ENCODE results near the gene ADCY10. TPM values are rescaled to one million over a fixed set of nuclear protein-coding genes. Genes with fewer than 3 reads are reported as not detected.

Gene ADCY10
- total and polyA plus RNA-seq, 9 of the 15 experiments (the other 6 are each of a cell fraction or from before 2014, with no cell fraction given) = 0.08 to 0.86 (median 0.22) TPM

GRCh38 chr1:167938080-167938636 is 24.2 kb upstream of the ADCY10 start:
- CTCF ChIA-PET (ENCODE audit: low intra/inter-chr PET ratio) = no interaction called here
- ATAC-seq = peak; percentile 5; the same call in 1 of the 3 replicates
- 0 out of 2 replicates have a peak, but pooled peaks cover 9% of the 10 kb centered on the region for H4K20me1 ChIP-seq (replicated peaks; ENCODE audit: control insufficient read depth, insufficient read depth, low read length)
- BruUV-seq (replicated peaks) = no TSS peak
- H2AFZ ChIP-seq (ENCODE audit: low read depth, low read length) = no peak overlapping the region
- H3K9me1 ChIP-seq (ENCODE audit: control insufficient read depth, insufficient read depth, low read length) = no peaks in the 10 kb centered on the region
- peak overlapping the region; percentile 98 for H3K27ac ChIP-seq (ENCODE audit: extremely low read depth, low read depth, low read length)
- in situ Hi-C loops (cut with MboI) (no loop called here), intact Hi-C loops (cut with micrococcal nuclease) (loop anchor here (5.0 to 10.0 kb wide), 6 partner anchors 116 to 386 kb away; partner anchors contain the start of genes CREG1 and RCSD1)
- H3K79me2 ChIP-seq (ENCODE audit: control insufficient read depth, insufficient read depth, low read length) = peaks cover 97% of the 10 kb centered on the region
- peak overlapping the region; percentile 69 for H3K4me2 ChIP-seq (ENCODE audit: insufficient read depth, low read length)
- DNase-seq (ENCODE audit: extremely low read depth in 1 of 4, low spot score in 3 of 4) = peak in 2 of 4 experiments; percentile 27 to 53
- H3K4me3 ChIP-seq = peak overlapping the region; percentile 81
- H3K9ac ChIP-seq (ENCODE audit: insufficient read depth in 1 of 2, low read depth in 2 of 2, low read length in 2 of 2) = peak overlapping the region in 1 of 2 experiments; percentile 97; a peak in 3 of 4 replicates
- POLR2A ChIA-PET = interaction anchor here (0.9 to 3.1 kb wide), 4 partner anchors 10 to 48 kb away, joined by 3 to 24 read pairs (median 9); no protein-coding TSS in a partner anchor
- under 1% methylated on average over 5 of the region's 5 CpGs for WGBS (ENCODE audit: insufficient coverage, low coverage, missing lambda C conversion rate)
- FAIRE-seq = no peak
- H3K36me3 ChIP-seq (ENCODE audit: control insufficient read depth, insufficient read depth, low read length) = peaks cover 16% of the 10 kb centered on the region
- no peaks in the 10 kb centered on the region for H3K9me3 ChIP-seq (replicated peaks; ENCODE audit: control insufficient read depth, insufficient read depth, low read depth, low read length)
- no peaks in the 10 kb centered on the region for H3K27me3 ChIP-seq (ENCODE audit: control insufficient read depth in 2 of 2, insufficient read depth in 2 of 2, low read length in 2 of 2)
- peaks cover 8 to 9% of the 10 kb centered on the region in 2 experiments; a peak in 4 of 5 replicates for H3K4me1 ChIP-seq (replicated peaks in 1 of 2; ENCODE audit: control insufficient read depth in 2 of 2, insufficient read depth in 2 of 2, low read length in 2 of 2)
- TF ChIP-seq ZNF212 (CRISPR knock-in tag; IDR thresholded peaks at IDR 0.05) = no peak
- no peak for TF ChIP-seq ZHX1 (conservative IDR thresholded peaks at IDR 0.05; ENCODE audit: low read length)
- peak; percentile 55 to 62; a peak in 3 of 4 replicates for TF ChIP-seq FOXK2 (conservative IDR thresholded peaks at IDR 0.05 in 1 of 2, IDR thresholded peaks at IDR 0.05 in 1 of 2; ENCODE audit: low read depth in 2 of 2)
- TF ChIP-seq SPI1 (IDR thresholded peaks at IDR 0.05; ENCODE audit: borderline replicate concordance, low read depth, low read length) = no peak
- no peak for TF ChIP-seq NFRKB (IDR thresholded peaks at IDR 0.05; ENCODE audit: low read depth)
- TF ChIP-seq ZNF347 (CRISPR knock-in tag; IDR thresholded peaks at IDR 0.05; ENCODE audit: low read depth) = no peak
- TF ChIP-seq ZNF175 (CRISPR knock-in tag; IDR thresholded peaks at IDR 0.05; ENCODE audit: low read depth) = no peak
- TF ChIP-seq MBD2 (IDR thresholded peaks at IDR 0.05; ENCODE audit: borderline replicate concordance, low read depth) = no peak
- 0 out of 2 replicates have a peak, but pooled peaks have one; percentile 9 for TF ChIP-seq GABPA (tag; conservative IDR thresholded peaks at IDR 0.05; ENCODE audit: low read depth)
- no peak for TF ChIP-seq BMI1 (IDR thresholded peaks at IDR 0.05; ENCODE audit: low read length)
- no peak for TF ChIP-seq ESRRA (IDR thresholded peaks at IDR 0.05; ENCODE audit: borderline replicate concordance, low read depth)
- peak; percentile 44; the same call in 1 of the 2 replicates for TF ChIP-seq ARID2 (IDR thresholded peaks at IDR 0.05)
- TF ChIP-seq, protein P1, sequence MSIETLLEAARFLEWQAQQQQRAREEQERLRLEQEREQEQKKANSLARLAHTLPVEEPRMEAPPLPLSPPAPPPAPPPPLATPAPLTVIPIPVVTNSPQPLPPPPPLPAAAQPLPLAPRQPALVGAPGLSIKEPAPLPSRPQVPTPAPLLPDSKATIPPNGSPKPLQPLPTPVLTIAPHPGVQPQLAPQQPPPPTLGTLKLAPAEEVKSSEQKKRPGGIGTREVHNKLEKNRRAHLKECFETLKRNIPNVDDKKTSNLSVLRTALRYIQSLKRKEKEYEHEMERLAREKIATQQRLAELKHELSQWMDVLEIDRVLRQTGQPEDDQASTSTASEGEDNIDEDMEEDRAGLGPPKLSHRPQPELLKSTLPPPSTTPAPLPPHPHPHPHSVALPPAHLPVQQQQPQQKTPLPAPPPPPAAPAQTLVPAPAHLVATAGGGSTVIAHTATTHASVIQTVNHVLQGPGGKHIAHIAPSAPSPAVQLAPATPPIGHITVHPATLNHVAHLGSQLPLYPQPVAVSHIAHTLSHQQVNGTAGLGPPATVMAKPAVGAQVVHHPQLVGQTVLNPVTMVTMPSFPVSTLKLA (conservative IDR thresholded peaks at IDR 0.05) = peak in 1 of 2 experiments; percentile 38; a peak in 2 of 4 replicates
- TF ChIP-seq, protein P2, sequence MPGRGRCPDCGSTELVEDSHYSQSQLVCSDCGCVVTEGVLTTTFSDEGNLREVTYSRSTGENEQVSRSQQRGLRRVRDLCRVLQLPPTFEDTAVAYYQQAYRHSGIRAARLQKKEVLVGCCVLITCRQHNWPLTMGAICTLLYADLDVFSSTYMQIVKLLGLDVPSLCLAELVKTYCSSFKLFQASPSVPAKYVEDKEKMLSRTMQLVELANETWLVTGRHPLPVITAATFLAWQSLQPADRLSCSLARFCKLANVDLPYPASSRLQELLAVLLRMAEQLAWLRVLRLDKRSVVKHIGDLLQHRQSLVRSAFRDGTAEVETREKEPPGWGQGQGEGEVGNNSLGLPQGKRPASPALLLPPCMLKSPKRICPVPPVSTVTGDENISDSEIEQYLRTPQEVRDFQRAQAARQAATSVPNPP (IDR thresholded peaks at IDR 0.05; ENCODE audit: borderline replicate concordance, insufficient read depth, insufficient read length) = no peak
- TF ChIP-seq PTBP1 (IDR thresholded peaks at IDR 0.05; ENCODE audit: low read depth, low read length) = no peak
